IPS DF 4.7 (cell line): ENCODE results near the gene CPLX3.
A peak's percentile ranks its signal among the peaks of the same experiment; 100 is the strongest.

Experiments
- DNase-seq: peaks from one replicate; pipeline ENCODE4 v3.0.0-alpha.2; 2013; ENCODE audit warnings: low spot score; ENCODE audit errors: extremely low read depth

CPLX3 gene

GRCh38 chr15:74827614-74828013 lies 1.2 kb downstream of the CPLX3 start:
- DNase-seq = no peak

GRCh38 chr15:74828835-74829234 lies 2.4 kb downstream of the CPLX3 start:
- DNase-seq = no peak

GRCh38 chr15:74829486-74829885 lies 3.1 kb downstream of the CPLX3 start:
- no peak for DNase-seq

- DNase-seq = no peak
These were observed 3.6 kb downstream of the CPLX3 start for GRCh38 chr15:74829991-74830390.

- DNase-seq = no peak
These were observed 4.4 kb downstream of the CPLX3 start for GRCh38 chr15:74830868-74831267.

GRCh38 chr15:74831813-74832495 lies 5.5 kb downstream of the CPLX3 start:
- no peak for DNase-seq

GRCh38 chr15:74832826-74833225 lies 6.4 kb downstream of the CPLX3 start:
- DNase-seq = no peak

GRCh38 chr15:74833376-74834107 lies 7.1 kb downstream of the CPLX3 start:
- DNase-seq = no peak

- DNase-seq = peak; percentile 68
These were observed 8.9 kb downstream of the CPLX3 start for GRCh38 chr15:74835312-74835823.

- no peak for DNase-seq
These were observed 10.4 kb downstream of the CPLX3 start for GRCh38 chr15:74836846-74837245.

- no peak for DNase-seq
These were observed 11.2 kb downstream of the CPLX3 start for GRCh38 chr15:74837482-74838136.

- DNase-seq = no peak
These were observed 11.7 kb downstream of the CPLX3 start for GRCh38 chr15:74838137-74838516.

- no peak for DNase-seq
These were observed 12.5 kb downstream of the CPLX3 start for GRCh38 chr15:74838746-74839525.

- DNase-seq = no peak
These were observed 13.3 kb downstream of the CPLX3 start for GRCh38 chr15:74839526-74840395.

GRCh38 chr15:74840851-74841775 lies 14.7 kb downstream of the CPLX3 start:
- no peak for DNase-seq

- DNase-seq = no peak
These were observed 15.5 kb downstream of the CPLX3 start for GRCh38 chr15:74841891-74842373.

GRCh38 chr15:74842581-74843444 lies 16.4 kb downstream of the CPLX3 start, which contains the start of gene ULK3:
TSS of gene ULK3 (minus strand) at chr15:74843156. CDS start at chr15:74843105, 51 bp downstream.
- DNase-seq = peak; percentile 92

- no peak for DNase-seq
These were observed 17.0 kb downstream of the CPLX3 start for GRCh38 chr15:74843445-74843828.
